H9 (cell line): ENCODE results near the gene ACOT13. TPM values are rescaled to one million over a fixed set of nuclear protein-coding genes. Genes with fewer than 3 reads are reported as not detected.
"Not testable (repeated sequence)": the region's sequence is repeated elsewhere in the genome, so short reads cannot be mapped to it uniquely, and the experiment has no call there.

Experiments used
- DNase-seq: peaks from one replicate; pipeline ENCODE4 v3.0.0-alpha.2; 2017
- H2AFZ ChIP-seq: one replicate; pipeline ENCODE4 v1.6.1; 2013; ENCODE audit warnings: mild to moderate bottlenecking, low read length, control low read depth, moderate library complexity
- H2AK5ac ChIP-seq: 2 replicates; pipeline ENCODE4 v1.6.1; 2013; ENCODE audit warnings: low read length, control low read depth, mixed read lengths; ENCODE audit not compliant: insufficient read length
- H2BK120ac ChIP-seq: one replicate; pipeline ENCODE4 v1.6.1; 2013; ENCODE audit warnings: low read depth, mild to moderate bottlenecking, low read length, control low read depth, inconsistent platforms; ENCODE audit not compliant: poor library complexity, severe bottlenecking
- H2BK12ac ChIP-seq: 2 replicates; pipeline ENCODE4 v1.6.1; 2013; ENCODE audit warnings: low read length, control low read depth, mixed read lengths, low read depth; ENCODE audit not compliant: insufficient read length
- H2BK15ac ChIP-seq: 2 replicates; pipeline ENCODE4 v1.6.1; 2013; ENCODE audit warnings: low read depth, low read length, control low read depth
- H2BK20ac ChIP-seq: one replicate; pipeline ENCODE4 v1.6.1; 2013; ENCODE audit warnings: low read depth, mild to moderate bottlenecking, low read length, control low read depth, inconsistent platforms; ENCODE audit not compliant: poor library complexity, severe bottlenecking
- H2BK5ac ChIP-seq: 2 replicates; pipeline ENCODE4 v1.6.1; 2013; ENCODE audit warnings: low read length, control low read depth, mixed read lengths; ENCODE audit not compliant: insufficient read length
- H3K14ac ChIP-seq: 2 replicates; pipeline ENCODE4 v1.6.1; 2013; ENCODE audit warnings: low read length, control low read depth; ENCODE audit not compliant: insufficient read depth
- H3K18ac ChIP-seq: 2 replicates; pipeline ENCODE4 v1.6.1; 2013; ENCODE audit warnings: low read depth, mild to moderate bottlenecking, mixed read lengths, low read length, control low read depth; ENCODE audit not compliant: insufficient read length
- H3K23ac ChIP-seq: 2 replicates; pipeline ENCODE4 v1.6.1; 2013; ENCODE audit warnings: low read length, control low read depth, mixed read lengths, low read depth; ENCODE audit not compliant: insufficient read length
- H3K23me2 ChIP-seq: 2 replicates; pipeline ENCODE4 v1.6.1; 2013; ENCODE audit warnings: low read depth, mild to moderate bottlenecking, mixed read lengths, low read length, control low read depth; ENCODE audit not compliant: insufficient read length, poor library complexity, severe bottlenecking
- H3K27ac ChIP-seq: 2 replicates; pipeline ENCODE4 v1.5.1; 2013; ENCODE audit warnings: low read length, control low read depth, mixed read lengths, low read depth; ENCODE audit not compliant: insufficient read length
- H3K27me3 ChIP-seq: 2 replicates; pipeline ENCODE4 v1.6.1; 2013; ENCODE audit warnings: low read length, control low read depth, inconsistent platforms; ENCODE audit not compliant: insufficient read depth
- H3K4ac ChIP-seq: 2 replicates; pipeline ENCODE4 v1.6.1; 2013; ENCODE audit warnings: low read depth, mild to moderate bottlenecking, control low read depth, inconsistent platforms, low read length, moderate library complexity
- H3K4me1 ChIP-seq: 2 replicates; pipeline ENCODE4 v1.6.1; 2013; ENCODE audit warnings: low read length, control low read depth, inconsistent platforms; ENCODE audit not compliant: insufficient read depth
- H3K4me2 ChIP-seq: 2 replicates; pipeline ENCODE4 v1.6.1; 2013; ENCODE audit warnings: low read length, control low read depth, mixed read lengths; ENCODE audit not compliant: insufficient read length, insufficient read depth
- H3K56ac ChIP-seq: 2 replicates; pipeline ENCODE4 v1.6.1; 2013; ENCODE audit warnings: low read depth, mild to moderate bottlenecking, mixed read lengths, low read length, control low read depth; ENCODE audit not compliant: insufficient read length
- H3K79me1 ChIP-seq: 2 replicates; pipeline ENCODE4 v1.6.1; 2013; ENCODE audit warnings: low read depth, mild to moderate bottlenecking, moderate library complexity, low read length, control low read depth, inconsistent platforms; ENCODE audit not compliant: insufficient read depth, poor library complexity, severe bottlenecking
- H3K79me2 ChIP-seq: 2 replicates; pipeline ENCODE4 v1.6.1; 2013; ENCODE audit warnings: low read length, control low read depth, inconsistent platforms; ENCODE audit not compliant: insufficient read depth
- H3K9ac ChIP-seq: 2 replicates; pipeline ENCODE4 v1.6.1; 2013; ENCODE audit warnings: low read length, control low read depth, mixed read lengths; ENCODE audit not compliant: insufficient read length; ENCODE audit errors: extremely low read depth
- H3K9me3 ChIP-seq: one replicate; pipeline ENCODE4 v1.6.1; 2013; ENCODE audit warnings: low read depth, low read length, inconsistent platforms; ENCODE audit not compliant: control insufficient read depth
- H3T11ph ChIP-seq: one replicate; pipeline ENCODE4 v1.6.1; 2013; ENCODE audit warnings: mild to moderate bottlenecking, low read length, control low read depth, inconsistent platforms
- H4K20me1 ChIP-seq: one replicate; pipeline ENCODE4 v1.6.1; 2013; ENCODE audit not compliant: control insufficient read depth, insufficient read length, insufficient read depth
- H4K5ac ChIP-seq: 2 replicates; pipeline ENCODE4 v1.6.1; 2013; ENCODE audit warnings: low read depth, mild to moderate bottlenecking, mixed read lengths, low read length, control low read depth; ENCODE audit not compliant: insufficient read length
- H4K8ac ChIP-seq: replicated peaks from 2 replicates; pipeline ENCODE4 v1.6.1; 2013; ENCODE audit warnings: low read length, control low read depth, mixed read lengths, low read depth; ENCODE audit not compliant: insufficient read length
- H4K91ac ChIP-seq: 2 replicates; pipeline ENCODE4 v1.6.1; 2013; ENCODE audit warnings: low read depth, mild to moderate bottlenecking, moderate library complexity, mixed read lengths, low read length, control low read depth; ENCODE audit not compliant: insufficient read length
- H3K27ac Mint-ChIP-seq, 3 experiments: 2 replicates in 2 of 3; 3 replicates in 1 of 3; pipeline ENCODE4 v1.8.0; 2020 to 2021; ENCODE audit warnings: mixed read lengths in 3 of 3, mild to moderate bottlenecking in 1 of 3, moderate library complexity in 1 of 3
- H3K27me3 Mint-ChIP-seq: 2 replicates; pipeline ENCODE4 v1.8.0; 2021; ENCODE audit warnings: low read depth, mild to moderate bottlenecking, moderate library complexity, mixed read lengths
- H3K36me3 Mint-ChIP-seq, 3 experiments: 2 replicates in 2 of 3; 3 replicates in 1 of 3; pipeline ENCODE4 v1.8.0; 2020 to 2021; ENCODE audit warnings: low read depth in 3 of 3, mixed read lengths in 3 of 3; ENCODE audit not compliant: insufficient read depth in 1 of 3
- H3K4me1 Mint-ChIP-seq, 2 experiments: 2 replicates each; pipeline ENCODE4 v1.8.0; 2020; ENCODE audit warnings: mixed read lengths in 2 of 2
- H3K4me3 Mint-ChIP-seq, 2 experiments: 2 replicates in 1 of 2; 3 replicates in 1 of 2; pipeline ENCODE4 v1.8.0; 2020 to 2021; ENCODE audit warnings: mild to moderate bottlenecking in 2 of 2, mixed read lengths in 2 of 2, moderate library complexity in 1 of 2
- H3K9me3 Mint-ChIP-seq, 2 experiments: 2 replicates in 1 of 2; 3 replicates in 1 of 2; pipeline ENCODE4 v1.8.0; 2020; ENCODE audit warnings: mild to moderate bottlenecking in 2 of 2, mixed read lengths in 2 of 2, moderate library complexity in 1 of 2
- CTCF ChIP-seq: fragments of 200-600 bp; sonication (generic); conservative IDR thresholded peaks from 3 replicates; pipeline ENCODE4 v1.8.0; 2021; ENCODE audit warnings: antibody characterized with exemption, mild to moderate bottlenecking
- WGBS: extraction: QIAGEN DNeasy Blood & Tissue Kit; methylation state at CpG from one replicate; pipeline ENCODE4 v1.1.7; 2013; ENCODE audit warnings: missing lambda C conversion rate, low lambda C conversion rate, mixed read lengths; ENCODE audit not compliant: insufficient read length; ENCODE audit errors: extremely low coverage; 5-methylcytosine and 5-hydroxymethylcytosine counted together
- total RNA-seq: library from RNA; stranded (reverse); gene quantifications from 2 replicates; pipeline ENCODE4 v1.2.1, GENCODE V29; 2021

ACOT13 gene
- total RNA-seq, 1 experiment from 2014 or later = 38.0 TPM

- no peak overlapping the region for H3K56ac ChIP-seq
- no peaks in the 10 kb centered on the region for H4K20me1 ChIP-seq
- H3K79me1 ChIP-seq = no peaks in the 10 kb centered on the region
- peaks cover 1% of the 10 kb centered on the region; the same call in 1 of the 2 replicates for H3K79me2 ChIP-seq
- H3K36me3 Mint-ChIP-seq = peaks cover 74 to 95% (median 93%) of the 10 kb centered on the region in 3 experiments
- H3K27me3 ChIP-seq = no peaks in the 10 kb centered on the region
- 0 out of 7 replicates have a peak overlapping the region, but pooled peaks of 1 of the 3 experiments have one; percentile 20 for H3K27ac Mint-ChIP-seq
- H4K5ac ChIP-seq = no peak overlapping the region
- H3K9ac ChIP-seq = no peak overlapping the region
- H3K14ac ChIP-seq = no peak overlapping the region
- H3K4me2 ChIP-seq = no peak overlapping the region
- H2AFZ ChIP-seq = no peak overlapping the region
- no peaks in the 10 kb centered on the region for H3K4me1 Mint-ChIP-seq
- H3K23ac ChIP-seq = no peak overlapping the region
- TF ChIP-seq CTCF = no peak
- no peak overlapping the region for H2BK120ac ChIP-seq
- no peak overlapping the region for H2BK15ac ChIP-seq
- DNase-seq = no peak
- H3T11ph ChIP-seq = no peak overlapping the region
- no peak overlapping the region for H2BK5ac ChIP-seq
- no peak overlapping the region for H2BK12ac ChIP-seq
- H3K23me2 ChIP-seq = no peaks in the 10 kb centered on the region
- H2BK20ac ChIP-seq = no peak overlapping the region
- no peaks in the 10 kb centered on the region for H3K27me3 Mint-ChIP-seq
- H3K18ac ChIP-seq = no peak overlapping the region
- H3K4ac ChIP-seq = no peak overlapping the region
- H2AK5ac ChIP-seq = no peak overlapping the region
- no peaks in the 10 kb centered on the region for H3K9me3 Mint-ChIP-seq
- H4K8ac ChIP-seq = no peak overlapping the region
- no peaks in the 10 kb centered on the region for H3K9me3 ChIP-seq
- H3K27ac ChIP-seq = no peak overlapping the region
- H4K91ac ChIP-seq = no peak overlapping the region
- no CpG with 5 or more reads among the region's 10 CpGs for WGBS
- no peaks in the 10 kb centered on the region for H3K4me1 ChIP-seq
- H3K4me3 Mint-ChIP-seq = no peak overlapping the region
These were observed 43.8 kb downstream of the ACOT13 start for GRCh38 chr6:24710519-24711303.

GRCh38 chr6:24716602-24717148 is 49.8 kb downstream of the ACOT13 start:
- H3K9ac ChIP-seq, H3T11ph ChIP-seq, H2BK15ac ChIP-seq, H2BK20ac ChIP-seq, H3K4me1 ChIP-seq, H2BK5ac ChIP-seq, H3K27ac Mint-ChIP-seq, H3K56ac ChIP-seq, H3K4ac ChIP-seq, H3K27me3 Mint-ChIP-seq, H2BK12ac ChIP-seq, H3K18ac ChIP-seq, H4K8ac ChIP-seq, H2AK5ac ChIP-seq, H3K14ac ChIP-seq, DNase-seq, H3K4me2 ChIP-seq, H3K79me1 ChIP-seq, H3K9me3 ChIP-seq, H4K5ac ChIP-seq, H3K23ac ChIP-seq, H4K20me1 ChIP-seq, H3K9me3 Mint-ChIP-seq, H3K27ac ChIP-seq, H4K91ac ChIP-seq, H2BK120ac ChIP-seq, H3K27me3 ChIP-seq, H2AFZ ChIP-seq: not testable (repeated sequence)
- peak overlapping the region; percentile 96 to 99 for H3K4me3 Mint-ChIP-seq
- peaks cover 31% of the 10 kb centered on the region for H3K79me2 ChIP-seq
- peaks cover 59 to 77% (median 76%) of the 10 kb centered on the region in 3 experiments for H3K36me3 Mint-ChIP-seq
- peaks cover 13% of the 10 kb centered on the region for H3K23me2 ChIP-seq
- H3K4me1 Mint-ChIP-seq = peaks cover 18 to 27% of the 10 kb centered on the region in 2 experiments
- 100% methylated on average over 1 of the region's 7 CpGs for WGBS
